ENCODE measurements around the gene HAUS5.

The HAUS5 gene

DNA sequence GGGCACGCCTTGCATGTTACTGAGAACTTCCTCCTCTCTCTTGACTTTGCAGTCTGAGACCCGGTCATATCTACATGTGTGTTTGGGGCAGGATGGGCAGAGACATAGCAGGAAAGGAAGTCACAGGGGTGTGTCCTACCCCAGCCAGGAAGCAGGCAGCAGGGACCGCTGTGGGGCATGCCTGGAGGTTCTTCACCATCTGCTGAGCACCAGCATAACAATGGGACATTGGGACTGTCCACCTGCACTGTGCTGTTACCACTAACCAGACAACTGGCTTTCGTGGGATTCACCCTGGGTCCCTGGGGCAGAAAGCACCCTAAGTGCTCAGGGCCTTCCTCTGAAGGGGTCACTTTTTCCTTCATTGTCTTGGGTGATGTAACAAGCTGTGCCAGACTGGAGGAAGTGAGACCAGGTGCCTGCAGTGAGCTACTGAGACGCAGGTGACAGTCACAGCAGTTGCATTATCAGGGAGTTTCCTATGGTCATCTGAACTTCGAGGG lies 2.6 kb upstream of the HAUS5 start:
- no peak for DNase-seq

DNA sequence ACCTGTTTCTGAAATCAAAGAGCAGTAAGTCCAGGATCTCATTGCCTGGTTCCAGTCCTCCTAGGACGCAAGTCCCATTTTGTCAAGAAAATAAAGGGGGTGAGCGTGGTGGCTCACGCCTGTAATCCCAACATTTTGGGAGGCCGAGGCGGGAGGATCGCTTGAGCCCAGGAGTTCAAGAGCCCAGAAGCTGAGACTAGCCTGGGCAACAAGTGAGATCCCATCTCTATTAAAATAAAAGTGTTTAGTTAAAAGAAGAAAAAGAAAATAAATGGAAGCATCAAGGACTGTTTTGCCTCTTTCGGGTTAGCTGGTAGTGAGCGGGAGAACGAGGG lies 344 bp upstream of the HAUS5 start:
- DNase-seq, result no peak

DNA sequence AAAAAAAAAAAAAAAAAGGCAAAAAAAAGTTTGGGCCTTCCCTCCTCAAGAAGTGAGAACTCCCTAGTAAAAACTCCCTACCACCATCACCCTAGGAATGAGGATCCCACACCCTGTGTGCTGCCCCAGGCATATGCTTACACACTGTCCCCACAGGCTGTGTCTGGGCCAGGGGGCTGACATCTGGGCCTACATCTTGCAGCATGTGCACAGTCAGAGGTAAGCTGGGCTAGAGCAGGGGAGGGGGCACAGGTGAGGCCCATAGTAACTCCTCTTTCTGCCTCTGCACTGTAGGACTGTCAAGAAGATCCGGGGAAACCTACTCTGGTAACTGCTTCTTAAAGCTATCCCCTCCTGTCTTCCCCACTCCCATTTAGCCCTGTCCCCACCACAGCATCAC lies 1.0 kb downstream of the HAUS5 start:
- DNase-seq, result no peak

DNA sequence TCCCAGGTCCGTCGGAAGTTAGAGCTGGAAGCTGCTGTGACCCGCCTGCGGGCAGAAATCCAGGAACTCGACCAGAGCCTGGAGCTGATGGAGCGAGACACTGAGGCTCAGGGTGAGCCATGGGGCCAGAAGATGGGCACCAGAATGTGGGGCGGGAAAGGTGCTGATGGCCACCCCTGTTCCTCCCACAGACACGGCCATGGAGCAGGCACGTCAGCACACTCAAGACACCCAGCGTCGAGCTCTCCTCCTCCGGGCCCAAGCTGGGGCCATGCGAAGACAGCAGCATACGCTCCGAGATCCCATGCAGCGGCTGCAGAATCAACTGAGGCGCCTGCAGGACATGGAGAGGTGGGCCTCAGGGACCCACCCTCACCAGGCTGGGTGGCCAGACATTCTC lies 2.5 kb downstream of the HAUS5 start:
- no peak for DNase-seq

DNA sequence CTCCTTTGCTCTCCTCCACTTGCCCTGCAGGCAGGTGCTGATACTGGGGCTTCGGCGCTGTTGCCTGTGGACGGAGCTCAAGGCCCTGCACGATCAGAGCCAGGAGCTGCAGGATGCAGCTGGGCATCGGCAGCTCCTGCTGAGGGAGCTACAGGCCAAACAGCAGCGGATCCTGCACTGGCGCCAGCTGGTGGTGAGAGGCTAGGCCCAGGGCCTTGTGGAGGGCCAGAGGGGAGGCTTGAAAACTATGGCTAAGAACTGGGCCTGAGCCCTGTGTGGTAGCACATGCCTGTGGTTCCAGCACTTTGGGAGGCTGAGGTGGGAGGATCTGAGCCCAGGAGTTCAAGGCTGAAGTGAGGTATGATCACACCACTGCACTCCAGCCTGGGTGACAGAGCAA lies 6.3 kb downstream of the HAUS5 start:
- DNase-seq, result no peak

DNA sequence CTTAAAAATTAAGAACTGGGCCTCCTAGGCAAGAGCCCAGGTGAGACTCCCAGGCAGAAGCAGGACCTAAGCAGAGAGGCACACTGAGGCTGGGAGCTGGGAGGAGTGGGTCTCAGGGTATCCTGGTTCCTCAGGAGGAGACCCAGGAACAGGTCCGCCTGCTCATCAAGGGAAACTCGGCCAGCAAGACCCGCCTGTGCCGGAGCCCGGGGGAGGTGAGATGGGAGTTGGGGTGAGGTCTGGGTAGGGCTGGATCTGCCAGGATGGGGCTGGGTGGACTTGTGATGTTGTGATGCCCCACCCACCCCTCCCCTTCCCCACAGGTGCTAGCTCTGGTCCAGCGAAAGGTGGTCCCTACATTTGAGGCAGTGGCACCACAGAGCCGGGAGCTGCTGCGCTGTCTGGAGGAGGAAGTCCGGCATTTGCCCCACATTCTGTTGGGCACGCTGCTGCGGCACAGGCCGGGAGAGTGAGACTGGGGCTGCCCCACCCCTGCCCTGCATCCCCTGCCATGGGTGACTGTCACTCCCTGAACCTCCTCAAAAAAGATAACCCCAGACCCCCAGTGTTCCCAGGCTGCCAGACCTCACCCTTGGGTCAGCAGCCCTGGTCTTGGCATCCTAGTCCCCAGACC lies 6.9 kb downstream of the HAUS5 start:
- DNase-seq, result no peak

DNA sequence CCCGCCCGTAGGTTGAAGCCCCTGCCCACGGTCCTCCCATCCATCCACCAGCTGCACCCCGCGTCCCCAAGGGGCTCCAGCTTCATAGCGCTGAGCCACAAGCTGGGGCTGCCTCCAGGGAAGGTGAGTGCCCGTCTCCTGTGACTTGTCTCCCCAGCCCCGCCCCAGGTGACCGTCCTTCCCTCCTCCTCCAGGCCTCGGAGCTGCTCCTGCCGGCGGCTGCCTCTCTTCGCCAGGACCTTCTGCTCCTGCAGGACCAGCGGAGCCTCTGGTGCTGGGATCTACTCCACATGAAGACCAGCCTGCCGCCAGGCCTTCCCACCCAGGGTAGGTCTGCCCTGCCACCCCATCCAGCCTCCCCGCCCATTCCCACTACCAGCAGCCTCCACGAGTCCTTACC lies 7.5 kb downstream of the HAUS5 start:
- DNase-seq, result no peak

DNA sequence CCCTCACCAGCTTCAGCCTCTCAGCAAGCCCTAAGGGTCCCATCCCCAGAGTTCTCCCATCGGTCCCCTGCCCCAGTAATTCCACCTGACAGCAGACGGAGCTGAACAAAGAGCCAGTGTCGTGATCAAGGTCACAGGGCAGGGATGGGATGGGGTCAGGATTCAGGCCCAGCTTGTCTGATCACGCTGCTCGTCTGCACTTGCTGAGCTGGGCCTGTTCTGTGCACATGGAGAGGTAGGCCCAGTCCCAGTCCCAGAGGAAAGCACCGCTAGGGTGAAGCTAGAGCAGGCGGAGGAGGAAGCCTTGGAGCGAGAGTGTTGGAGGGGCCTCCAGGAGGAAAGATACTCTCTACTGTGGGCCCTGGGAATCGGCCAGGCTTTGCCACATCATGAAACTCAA lies 9.2 kb downstream of the HAUS5 start:
- DNase-seq, result no peak

DNA sequence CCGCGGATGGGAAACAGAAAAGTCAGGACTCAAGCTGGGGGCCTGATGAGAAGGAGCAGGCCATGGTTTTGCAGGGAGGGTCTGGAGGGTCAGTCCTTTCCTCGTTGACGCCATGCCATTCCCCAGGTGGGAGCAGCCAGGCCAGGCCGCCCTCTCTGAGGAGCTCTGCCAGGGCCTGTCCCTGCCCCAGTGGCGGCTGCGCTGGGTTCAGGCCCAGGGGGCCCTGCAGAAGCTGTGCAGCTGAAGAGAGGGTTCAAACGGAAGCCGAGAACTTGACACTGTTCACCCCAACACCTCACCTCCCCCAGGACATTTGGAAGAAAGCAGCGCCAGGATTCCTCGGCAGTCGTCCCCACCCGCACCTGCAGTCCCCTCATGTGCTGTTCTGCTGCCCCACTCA lies 10.2 kb downstream of the HAUS5 start:
- DNase-seq, result no peak

DNA sequence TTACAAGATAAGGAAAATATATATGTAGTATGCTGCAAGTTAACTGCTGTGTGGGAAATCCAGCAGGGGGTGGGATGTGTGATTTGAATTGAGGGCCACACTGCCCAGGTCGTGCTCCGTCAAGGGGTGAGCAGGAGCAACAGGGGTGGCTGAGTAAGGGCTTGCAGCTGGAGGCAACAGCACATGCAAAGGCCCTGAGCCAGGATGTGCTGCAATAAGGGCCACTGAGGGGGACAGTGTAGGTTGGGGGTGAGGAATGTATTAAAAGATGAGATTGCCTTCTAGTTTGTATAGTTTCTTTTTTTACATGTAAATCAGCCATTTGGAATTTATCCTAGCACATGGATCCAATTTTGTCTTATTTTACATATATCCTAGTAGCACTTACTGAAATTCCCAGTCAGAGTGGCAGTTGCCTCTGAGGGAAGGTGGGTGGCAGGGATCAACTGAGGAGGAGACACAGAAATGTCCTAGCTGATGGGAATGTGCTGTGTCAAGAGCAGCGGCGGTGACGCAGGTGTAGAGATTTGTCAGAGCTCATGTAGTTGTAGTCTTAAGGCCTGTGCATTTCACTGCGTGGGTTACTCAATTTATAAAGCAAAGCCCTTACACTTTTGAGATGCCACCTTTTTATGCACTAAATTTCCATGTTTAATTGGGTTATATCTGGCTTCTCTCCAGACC lies 10.9 kb downstream of the HAUS5 start:
- no peak for DNase-seq

DNA sequence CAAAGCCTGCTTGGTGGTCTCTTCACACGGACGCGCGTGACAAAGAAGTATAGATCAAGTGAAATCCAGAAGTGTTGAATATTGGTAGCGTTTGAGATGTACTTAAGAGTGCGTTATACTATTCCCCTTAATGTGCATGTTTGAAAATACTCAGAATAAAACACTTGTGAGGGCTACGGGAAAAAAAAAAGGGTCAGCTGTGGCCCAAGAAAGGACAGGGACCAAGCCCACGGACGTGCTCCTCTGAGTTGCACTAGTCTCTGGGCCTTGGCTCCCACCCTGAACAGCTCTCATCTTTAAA lies 15.7 kb downstream of the HAUS5 start:
- no peak for DNase-seq

DNA sequence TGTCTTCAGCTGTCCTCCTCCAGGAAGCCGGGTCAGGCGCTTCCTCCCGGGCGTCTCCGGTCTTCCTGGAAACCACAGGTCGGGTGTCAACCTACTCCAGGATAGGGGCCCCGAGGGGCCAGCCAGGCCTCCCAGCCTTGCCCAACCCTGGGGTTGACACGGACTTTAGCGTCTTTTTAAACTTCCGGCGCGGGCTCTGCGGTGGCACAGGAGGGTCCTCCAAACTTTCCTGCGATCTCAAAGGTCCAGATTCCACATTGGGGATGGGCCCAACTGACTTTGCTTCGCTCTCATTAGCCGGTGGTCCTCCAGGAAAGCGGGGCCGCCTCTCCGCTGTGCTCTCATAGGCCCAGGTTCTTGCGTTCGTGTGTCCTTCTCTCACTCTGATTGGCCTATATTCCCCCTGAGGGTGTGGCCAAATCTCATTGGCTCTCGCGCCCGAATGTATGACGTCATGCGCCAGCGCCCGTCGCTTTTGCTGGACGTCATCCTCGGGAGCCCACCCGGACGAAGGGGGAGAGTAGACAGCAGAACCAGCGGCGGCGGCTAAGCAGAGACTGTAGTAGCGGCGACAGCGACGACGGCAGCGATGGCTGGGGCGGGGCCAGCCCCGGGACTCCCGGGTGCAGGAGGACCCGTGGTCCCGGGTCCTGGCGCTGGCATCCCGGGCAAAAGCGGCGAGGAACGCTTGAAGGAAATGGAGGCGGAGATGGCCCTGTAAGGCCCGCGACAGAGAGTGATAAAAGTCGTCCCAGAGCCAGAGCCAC lies 16.2 kb downstream of the HAUS5 start, which contains the start of gene RBM42:
RBM42 (plus strand) TSS at position 472 of the 767 bp plus-strand sequence; CDS start at position 590, 118 bp downstream.
- DNase-seq, result peak; percentile 100

DNA sequence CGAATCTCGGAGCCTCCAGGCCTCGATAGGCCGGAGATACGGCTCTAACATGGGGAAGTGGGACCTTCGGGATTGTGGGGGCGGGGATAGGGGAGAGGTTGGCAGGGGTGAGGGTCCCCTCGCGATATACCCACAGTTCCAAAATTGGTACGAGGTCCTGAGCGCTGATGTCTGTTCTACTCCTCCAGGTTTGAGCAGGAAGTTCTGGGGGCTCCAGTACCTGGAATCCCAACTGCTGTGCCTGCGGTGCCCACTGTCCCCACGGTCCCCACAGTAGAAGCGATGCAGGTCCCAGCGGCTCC lies 16.7 kb downstream of the HAUS5 start:
- DNase-seq, result no peak

DNA sequence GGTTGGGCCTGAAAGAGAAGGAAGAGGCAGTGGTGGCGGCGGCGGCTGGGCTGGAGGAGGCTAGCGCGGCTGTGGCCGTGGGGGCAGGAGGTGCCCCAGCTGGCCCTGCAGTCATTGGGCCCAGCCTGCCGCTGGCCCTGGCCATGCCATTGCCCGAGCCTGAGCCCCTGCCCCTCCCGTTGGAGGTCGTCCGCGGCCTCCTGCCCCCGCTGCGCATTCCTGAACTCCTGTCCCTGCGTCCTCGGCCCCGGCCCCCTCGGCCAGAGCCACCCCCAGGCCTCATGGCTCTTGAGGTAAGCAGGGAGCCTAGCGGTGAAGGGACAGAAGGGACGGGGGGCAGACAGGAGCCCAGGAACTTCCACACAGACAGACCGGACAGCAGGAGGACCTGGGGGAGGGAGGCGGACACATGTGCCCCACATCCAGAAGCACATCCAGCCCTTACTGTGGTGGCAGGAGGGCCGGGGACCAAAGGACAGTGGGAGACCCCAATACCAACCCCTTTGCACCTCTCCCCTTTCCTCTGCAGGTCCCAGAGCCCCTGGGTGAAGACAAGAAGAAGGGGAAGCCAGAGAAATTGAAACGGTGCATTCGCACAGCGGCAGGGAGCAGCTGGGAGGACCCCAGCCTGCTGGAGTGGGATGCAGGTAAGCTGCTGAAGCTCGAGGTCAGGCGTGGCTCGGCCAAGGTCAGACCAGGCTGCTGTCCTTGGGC lies 21.3 kb downstream of the HAUS5 start:
- no peak for DNase-seq

DNA sequence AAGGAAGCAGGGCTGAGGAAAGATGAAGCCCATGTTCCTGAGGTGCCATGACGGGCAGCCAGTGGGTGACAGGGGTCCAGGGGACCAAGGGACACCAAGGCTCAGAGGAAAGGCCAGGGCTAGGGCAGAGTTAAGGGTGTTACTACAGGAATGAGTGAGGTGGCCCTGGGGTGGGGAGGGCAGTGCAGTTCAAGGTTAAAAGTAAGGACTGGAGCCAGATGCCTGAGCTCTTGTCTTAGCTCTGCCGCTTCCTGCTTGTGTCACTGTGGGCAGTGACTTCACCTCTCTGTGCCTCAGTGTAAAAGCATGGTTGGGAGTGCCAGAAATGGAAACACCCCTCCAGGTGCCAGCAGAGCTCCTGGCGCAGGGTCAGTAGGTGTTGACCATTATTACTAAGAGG lies 24.1 kb downstream of the HAUS5 start:
- no peak for DNase-seq

DNA sequence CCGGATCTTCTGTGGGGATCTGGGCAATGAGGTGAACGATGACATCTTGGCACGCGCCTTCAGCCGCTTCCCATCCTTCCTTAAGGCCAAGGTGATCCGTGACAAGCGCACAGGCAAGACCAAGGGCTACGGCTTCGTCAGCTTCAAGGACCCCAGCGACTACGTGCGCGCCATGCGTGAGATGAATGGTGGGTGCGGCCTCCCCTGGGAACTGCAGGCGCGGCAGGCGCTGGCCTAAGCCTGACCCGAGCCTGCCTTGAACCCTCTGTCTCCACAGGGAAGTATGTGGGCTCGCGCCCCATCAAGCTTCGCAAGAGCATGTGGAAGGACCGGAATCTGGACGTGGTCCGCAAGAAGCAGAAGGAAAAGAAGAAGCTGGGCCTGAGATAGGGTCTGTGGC lies 24.6 kb downstream of the HAUS5 start:
- no peak for DNase-seq

DNA sequence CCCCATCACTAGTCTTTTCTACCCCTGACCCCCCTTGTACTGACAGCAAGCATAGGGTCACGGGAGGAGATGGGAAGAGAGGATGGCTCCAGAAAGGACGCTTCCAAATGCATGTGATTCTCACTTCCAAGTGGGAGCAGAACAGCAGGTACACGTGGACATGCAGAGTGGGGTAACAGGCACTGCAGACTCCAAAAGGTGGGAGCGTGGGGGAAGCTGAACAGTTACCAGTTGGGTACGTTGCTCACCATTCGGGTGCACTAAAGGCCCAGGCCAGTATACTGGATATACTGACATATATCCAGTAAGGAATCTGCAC lies 26.7 kb downstream of the HAUS5 start:
- no peak for DNase-seq

DNA sequence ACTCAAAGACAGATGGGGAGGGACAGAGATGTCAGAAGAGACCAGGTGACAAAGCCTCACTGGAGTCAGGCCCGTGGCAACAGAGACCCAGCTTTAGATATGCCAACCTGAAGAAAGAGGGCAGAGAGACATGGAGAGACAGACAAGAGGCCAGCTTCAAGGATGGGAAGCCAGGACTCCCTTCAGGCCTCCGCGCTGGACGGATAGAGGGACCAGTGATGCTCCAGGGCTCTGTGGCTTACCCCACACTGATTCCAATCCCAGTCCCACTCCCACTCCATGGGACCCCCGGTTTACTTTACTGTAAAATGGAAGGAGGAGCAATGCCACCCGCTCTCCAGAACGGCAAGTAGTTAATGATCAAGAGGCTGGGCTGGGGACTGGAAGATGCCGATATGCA lies 27.3 kb downstream of the HAUS5 start:
- DNase-seq, result no peak

DNA sequence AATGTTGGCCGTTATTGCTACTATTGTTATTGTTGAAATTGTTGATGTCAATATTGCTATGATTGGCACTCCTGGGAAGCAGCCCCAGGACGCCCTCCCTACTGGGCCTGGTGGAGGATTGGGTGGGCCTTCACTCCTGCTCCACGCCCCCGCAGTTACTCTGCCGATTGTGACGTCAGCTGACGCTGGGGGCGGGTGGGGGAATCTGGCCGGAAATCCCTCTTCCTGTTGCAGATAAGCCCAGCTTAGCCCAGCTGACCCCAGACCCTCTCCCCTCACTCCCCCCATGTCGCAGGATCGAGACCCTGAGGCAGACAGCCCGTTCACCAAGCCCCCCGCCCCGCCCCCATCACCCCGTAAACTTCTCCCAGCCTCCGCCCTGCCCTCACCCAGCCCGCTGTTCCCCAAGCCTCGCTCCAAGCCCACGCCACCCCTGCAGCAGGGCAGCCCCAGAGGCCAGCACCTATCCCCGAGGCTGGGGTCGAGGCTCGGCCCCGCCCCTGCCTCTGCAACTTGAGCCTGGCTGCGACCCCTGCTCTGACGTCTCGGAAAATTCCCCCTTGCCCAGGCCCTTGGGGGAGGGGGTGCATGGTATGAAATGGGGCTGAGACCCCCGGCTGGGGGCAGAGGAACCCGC lies 29.1 kb downstream of the HAUS5 start, which contains the start of gene ETV2:
ETV2 (plus strand) TSS at position 231 of the 637 bp plus-strand sequence. CDS start 716 bp downstream, outside the sequence.
- DNase-seq, result peak; percentile 50

DNA sequence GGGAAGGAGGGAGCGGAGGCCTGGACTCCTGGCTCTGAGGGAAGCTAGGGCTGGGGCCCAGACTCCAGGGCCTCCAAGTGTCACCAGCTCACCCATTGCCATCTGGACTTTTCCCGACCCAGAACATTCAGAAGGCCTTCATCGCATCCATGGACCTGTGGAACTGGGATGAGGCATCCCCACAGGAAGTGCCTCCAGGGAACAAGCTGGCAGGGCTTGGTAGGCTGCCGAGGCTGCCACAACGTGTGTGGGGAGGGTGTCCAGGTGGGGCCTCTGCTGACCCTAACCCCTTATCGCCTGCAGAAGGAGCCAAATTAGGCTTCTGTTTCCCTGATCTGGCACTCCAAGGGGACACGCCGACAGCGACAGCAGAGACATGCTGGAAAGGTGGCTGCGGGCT lies 29.8 kb downstream of the HAUS5 start:
- no peak for DNase-seq

DNA sequence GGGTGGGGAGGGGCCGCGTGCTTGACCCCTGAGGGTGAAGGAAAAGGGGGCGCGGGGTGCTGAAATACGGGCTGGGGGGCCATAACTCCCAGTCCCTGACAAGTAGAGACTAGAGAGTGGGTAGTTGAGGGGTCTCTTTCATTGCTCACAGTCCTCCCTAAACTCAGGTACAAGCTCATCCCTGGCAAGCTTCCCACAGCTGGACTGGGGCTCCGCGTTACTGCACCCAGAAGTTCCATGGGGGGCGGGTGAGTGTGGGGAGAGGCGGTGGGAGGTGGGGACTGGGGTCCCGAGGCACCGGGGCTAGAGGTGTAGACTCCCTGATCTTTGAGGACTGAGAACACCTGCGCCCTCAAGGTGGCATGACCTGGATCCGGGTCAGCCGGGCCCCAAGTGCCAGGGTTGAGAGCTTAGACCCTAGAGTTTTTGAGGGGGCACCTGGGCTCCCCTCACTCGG lies 30.3 kb downstream of the HAUS5 start:
- no peak for DNase-seq

DNA sequence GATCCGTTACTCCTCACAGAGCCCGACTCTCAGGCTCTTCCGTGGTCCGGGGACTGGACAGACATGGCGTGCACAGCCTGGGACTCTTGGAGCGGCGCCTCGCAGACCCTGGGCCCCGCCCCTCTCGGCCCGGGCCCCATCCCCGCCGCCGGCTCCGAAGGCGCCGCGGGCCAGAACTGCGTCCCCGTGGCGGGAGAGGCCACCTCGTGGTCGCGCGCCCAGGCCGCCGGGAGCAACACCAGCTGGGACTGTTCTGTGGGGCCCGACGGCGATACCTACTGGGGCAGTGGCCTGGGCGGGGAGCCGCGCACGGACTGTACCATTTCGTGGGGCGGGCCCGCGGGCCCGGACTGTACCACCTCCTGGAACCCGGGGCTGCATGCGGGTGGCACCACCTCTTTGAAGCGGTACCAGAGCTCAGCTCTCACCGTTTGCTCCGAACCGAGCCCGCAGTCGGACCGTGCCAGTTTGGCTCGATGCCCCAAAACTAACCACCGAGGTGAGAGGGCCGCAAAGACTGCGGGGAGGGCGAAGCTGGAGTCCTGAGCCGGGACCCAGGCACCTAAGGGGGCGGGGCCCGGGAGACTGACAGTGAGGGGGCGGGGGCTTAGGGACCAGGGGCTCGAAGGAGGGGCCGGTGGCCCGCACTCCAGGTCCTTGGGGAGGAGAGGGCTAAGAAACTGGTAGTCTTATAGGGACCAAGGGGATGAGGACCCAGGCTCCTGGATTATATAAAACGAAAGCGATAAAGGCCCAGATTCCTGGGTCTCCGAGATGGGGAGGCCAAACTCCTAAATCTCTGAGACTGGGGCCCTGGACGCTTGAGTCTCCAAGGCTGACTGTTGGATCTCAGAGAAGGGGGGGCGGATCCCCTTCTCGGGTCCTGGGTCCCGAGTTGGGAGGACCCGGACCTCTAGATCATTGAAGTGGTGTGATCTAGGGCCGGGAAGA lies 31.0 kb downstream of the HAUS5 start:
- DNase-seq, result peak; percentile 82

All from fibroblast of skin of right quadriceps (primary cell).